GM18858 (cell line): Measurements from ENCODE around the gene TAS2R3.
A peak's percentile ranks its signal among the peaks of the same experiment; 100 is the strongest.

Source experiments
- ATAC-seq: cut with Tn5 transposase; IDR thresholded peaks from one replicate; pipeline ENCODE4 v1.9.1; 2021; ENCODE audit not compliant: unreplicated experiment

TAS2R3 gene

DNA sequence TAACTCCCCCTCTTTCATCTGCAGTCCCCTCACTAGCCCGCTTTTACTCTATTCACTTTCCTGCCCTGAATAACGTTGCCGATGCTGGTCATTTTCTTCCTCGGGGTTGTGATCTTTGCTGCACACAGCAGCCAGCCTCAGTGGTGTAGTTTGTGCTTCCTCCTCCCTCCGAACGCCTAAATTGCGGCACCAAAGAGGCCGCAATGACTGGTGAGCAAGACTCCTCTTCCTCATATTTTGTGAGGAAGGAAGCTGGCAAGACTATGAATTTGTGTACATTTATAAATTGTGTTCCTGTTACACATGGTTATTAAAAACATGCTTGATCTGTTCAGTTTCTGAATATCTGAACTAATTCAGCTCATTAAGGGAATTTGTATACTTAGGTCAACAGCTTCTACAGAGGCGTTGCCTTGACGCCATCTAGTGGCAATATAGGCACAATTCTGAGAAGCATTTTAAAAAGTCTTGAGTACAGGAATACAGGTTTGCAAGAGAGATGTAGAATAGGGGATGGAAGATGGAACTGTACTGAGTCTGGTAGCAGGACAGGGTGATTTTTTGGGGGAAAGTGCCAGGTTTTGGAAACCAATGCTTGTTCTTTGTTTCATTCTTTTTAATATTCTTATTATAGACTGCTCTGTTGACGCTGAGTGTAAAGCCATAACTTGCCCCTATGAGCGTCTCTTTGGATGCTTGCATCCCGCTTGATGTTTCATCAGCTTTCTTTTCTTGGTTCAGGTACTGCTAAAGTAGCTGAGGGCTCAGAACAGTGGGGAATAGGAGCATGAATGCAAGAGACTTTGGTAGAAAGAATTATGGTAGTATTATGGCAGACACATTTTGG is 22.0 kb downstream of the TAS2R3 start:
- peak; percentile 72 for ATAC-seq

DNA sequence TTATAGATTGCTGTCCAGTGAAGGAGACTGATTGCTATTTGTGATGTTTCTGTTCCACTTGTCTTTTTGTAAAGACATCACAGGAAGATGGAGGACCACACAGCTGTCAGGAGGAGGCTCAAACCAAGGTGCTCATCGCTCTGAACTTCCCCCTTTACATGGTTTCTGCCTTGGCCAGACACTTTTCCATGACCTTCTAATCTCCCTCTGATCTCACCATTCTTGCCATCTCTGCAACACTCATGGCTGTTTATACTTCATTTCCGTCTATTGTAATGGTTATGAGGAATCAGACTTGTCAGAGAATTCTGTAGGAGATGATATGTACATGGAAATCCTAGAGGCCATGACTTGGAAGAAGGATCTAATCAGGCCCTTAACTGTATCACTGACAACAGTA is 24.4 kb downstream of the TAS2R3 start:
- no peak for ATAC-seq

DNA sequence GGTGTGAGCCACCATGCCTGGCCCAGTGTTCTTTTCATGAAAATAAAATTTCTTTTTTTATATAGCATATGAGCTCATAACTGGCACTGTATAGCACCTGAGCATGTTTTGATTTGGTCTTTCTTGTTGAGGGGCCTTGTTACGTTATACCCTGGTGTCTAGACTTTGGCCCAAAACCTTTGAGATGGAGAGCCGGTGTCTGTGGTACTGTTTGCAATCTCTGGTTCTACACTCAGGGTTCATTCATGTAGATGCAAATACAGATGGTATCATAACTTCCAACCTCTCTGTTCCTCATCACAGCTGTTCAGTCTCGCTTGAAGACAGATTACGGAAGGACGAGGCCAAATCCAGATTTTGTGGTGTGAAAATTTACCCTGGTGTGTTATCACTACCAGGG is 26.0 kb downstream of the TAS2R3 start, which contains the start of gene TAS2R5:
Gene TAS2R5 (plus strand): TSS at position 301 of the 400 bp plus-strand sequence. CDS start 145 bp downstream, outside the sequence.
- ATAC-seq: no peak

DNA sequence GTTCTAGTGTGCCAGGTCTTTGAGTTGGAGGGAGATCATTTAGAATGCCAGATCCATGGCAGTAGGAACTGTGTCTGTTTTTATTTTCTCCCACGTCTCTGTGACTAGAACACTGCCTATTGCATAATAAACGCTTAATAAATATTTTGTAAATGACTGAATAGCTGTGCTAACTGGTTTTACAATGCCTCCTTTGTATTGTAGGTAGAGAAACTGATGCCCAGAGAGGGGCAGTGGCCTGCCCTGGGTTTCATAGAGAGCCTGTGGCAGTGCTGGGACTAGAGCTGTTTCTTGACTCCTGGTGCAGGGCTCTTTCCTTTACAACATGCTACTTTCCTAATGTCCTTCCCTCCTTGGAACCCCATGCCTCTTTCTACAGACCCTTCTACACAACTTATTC is 28.6 kb downstream of the TAS2R3 start:
- ATAC-seq: no peak
